MM.1S (cell line): Measurements from ENCODE around the gene FIP1L1.

Experiments used
- DNase-seq: peaks from one replicate; pipeline ENCODE4 v3.0.0-alpha.2; 2015
- H2AFZ ChIP-seq: fragments of 300-600 bp; sonication (generic); 2 replicates; pipeline ENCODE4 v1.6.0; 2016; ENCODE audit warnings: antibody characterized with exemption, low read length
- H3F3A ChIP-seq: fragments of 300-600 bp; sonication (generic); 2 replicates; pipeline ENCODE4 v1.6.1; 2016; ENCODE audit warnings: mild to moderate bottlenecking, antibody characterized with exemption, low read length, moderate library complexity, mixed read lengths; ENCODE audit not compliant: insufficient read depth
- H3K27ac ChIP-seq: fragments of 300-600 bp; sonication (generic); 2 replicates; pipeline ENCODE4 v1.5.1; 2016; ENCODE audit warnings: mild to moderate bottlenecking, low read length
- H3K27me3 ChIP-seq: fragments of 300-600 bp; sonication (generic); replicated peaks from 2 replicates; pipeline ENCODE4 v1.6.0; 2016; ENCODE audit warnings: low read length; ENCODE audit not compliant: insufficient read depth
- H3K36me3 ChIP-seq: fragments of 300-600 bp; sonication (generic); replicated peaks from 2 replicates; pipeline ENCODE4 v1.6.1; 2016; ENCODE audit warnings: mild to moderate bottlenecking, low read length, mixed read lengths; ENCODE audit not compliant: insufficient read depth
- H3K4me1 ChIP-seq: fragments of 300-600 bp; sonication (generic); 2 replicates; pipeline ENCODE4 v1.6.1; 2016; ENCODE audit warnings: low read length, mixed read lengths
- H3K4me2 ChIP-seq: fragments of 300-600 bp; sonication (generic); 2 replicates; pipeline ENCODE4 v1.6.0; 2016; ENCODE audit warnings: low read depth, low read length
- H3K4me3 ChIP-seq: fragments of 300-600 bp; sonication (generic); 2 replicates; pipeline ENCODE4 v1.5.1; 2016; ENCODE audit warnings: low read length, mixed read lengths
- H3K79me2 ChIP-seq: fragments of 300-600 bp; sonication (generic); 2 replicates; pipeline ENCODE4 v1.6.1; 2016; ENCODE audit warnings: mixed run types, low read length, mixed read lengths
- H3K9ac ChIP-seq: fragments of 300-600 bp; sonication (generic); 2 replicates; pipeline ENCODE4 v1.6.1; 2016; ENCODE audit warnings: low read length, mixed read lengths
- H3K9me2 ChIP-seq: fragments of 300-600 bp; sonication (generic); replicated peaks from 2 replicates; pipeline ENCODE4 v1.6.1; 2016; ENCODE audit warnings: mild to moderate bottlenecking, low read length, mixed read lengths; ENCODE audit not compliant: insufficient read depth
- H3K9me3 ChIP-seq: fragments of 300-600 bp; sonication (generic); replicated peaks from 2 replicates; pipeline ENCODE4 v1.6.1; 2016; ENCODE audit warnings: mild to moderate bottlenecking, low read length, mixed read lengths; ENCODE audit not compliant: insufficient read depth
- H4K20me1 ChIP-seq: fragments of 300-600 bp; sonication (generic); 2 replicates; pipeline ENCODE4 v1.6.1; 2016; ENCODE audit warnings: mild to moderate bottlenecking, low read length, moderate library complexity, mixed read lengths; ENCODE audit not compliant: insufficient read depth
- CTCF ChIP-seq: fragments of 300-600 bp; sonication (generic); IDR thresholded peaks from 2 replicates; pipeline ENCODE4 v1.5.1; 2016; ENCODE audit warnings: antibody characterized with exemption, low read length, mixed read lengths
- EZH2 ChIP-seq: fragments of 300-600 bp; sonication (generic); optimal IDR thresholded peaks from 2 replicates; pipeline ENCODE3; 2017; ENCODE audit warnings: low read depth, mild to moderate bottlenecking, antibody characterized with exemption, low read length, mixed read lengths
- EZH2phosphoT487 ChIP-seq: fragments of 300-600 bp; sonication (generic); IDR thresholded peaks from 2 replicates; pipeline ENCODE4 v1.6.1; 2018; ENCODE audit warnings: antibody characterized with exemption, low read length

The FIP1L1 gene

GRCh38 chr4:53476232-53477037, 99.0 kb downstream of the FIP1L1 start:
- TF ChIP-seq EZH2 = no peak
- TF ChIP-seq CTCF = no peak
- TF ChIP-seq EZH2phosphoT487 = no peak
- Histone ChIP-seq H3K4me3 (no peak overlapping the region), H3K9me2 (no peaks in the 10 kb centered on the region), H3K9ac (no peak overlapping the region), H2AFZ (no peak overlapping the region), H4K20me1 (no peaks in the 10 kb centered on the region), H3K4me2 (no peak overlapping the region), H3K27ac (no peak overlapping the region), H3K9me3 (no peaks in the 10 kb centered on the region), H3K79me2 (no peaks in the 10 kb centered on the region), H3F3A (no peaks in the 10 kb centered on the region), H3K27me3 (no peaks in the 10 kb centered on the region), H3K36me3 (no peaks in the 10 kb centered on the region), H3K4me1 (no peaks in the 10 kb centered on the region)
- no peak for DNase-seq

GRCh38 chr4:53477038-53477565, 99.7 kb downstream of the FIP1L1 start:
- Histone ChIP-seq H3K4me3 (no peak overlapping the region), H3K36me3 (no peaks in the 10 kb centered on the region), H3F3A (no peaks in the 10 kb centered on the region), H3K79me2 (no peaks in the 10 kb centered on the region), H3K4me1 (no peaks in the 10 kb centered on the region), H3K27ac (no peak overlapping the region), H3K9me3 (no peaks in the 10 kb centered on the region), H3K4me2 (no peak overlapping the region), H3K9ac (no peak overlapping the region), H3K9me2 (no peaks in the 10 kb centered on the region), H4K20me1 (no peaks in the 10 kb centered on the region), H2AFZ (no peak overlapping the region), H3K27me3 (no peaks in the 10 kb centered on the region)
- DNase-seq = no peak
- TF ChIP-seq CTCF (no peak), EZH2phosphoT487 (no peak), EZH2 (no peak)

GRCh38 chr4:53477636-53478035, 100.2 kb downstream of the FIP1L1 start:
- no peak overlapping the region for H3K4me3 ChIP-seq
- no peaks in the 10 kb centered on the region for H4K20me1 ChIP-seq
- no peaks in the 10 kb centered on the region for H3K4me1 ChIP-seq
- no peak overlapping the region for H3K9ac ChIP-seq
- H3K27me3 ChIP-seq = no peaks in the 10 kb centered on the region
- no peak overlapping the region for H2AFZ ChIP-seq
- no peak for TF ChIP-seq EZH2phosphoT487
- no peak for TF ChIP-seq EZH2
- TF ChIP-seq CTCF = no peak
- no peaks in the 10 kb centered on the region for H3F3A ChIP-seq
- no peak overlapping the region for H3K4me2 ChIP-seq
- H3K79me2 ChIP-seq = no peaks in the 10 kb centered on the region
- H3K9me3 ChIP-seq = no peaks in the 10 kb centered on the region
- no peak overlapping the region for H3K27ac ChIP-seq
- no peaks in the 10 kb centered on the region for H3K36me3 ChIP-seq
- no peak for DNase-seq
- H3K9me2 ChIP-seq = no peaks in the 10 kb centered on the region
